Measurements from ENCODE around the gene PTPRN2. TPM values are rescaled to one million over a fixed set of nuclear protein-coding genes. Genes with fewer than 3 reads are reported as not detected.
"Not testable (repeated sequence)": the region's sequence is repeated elsewhere in the genome, so short reads cannot be mapped to it uniquely, and the experiment has no call there.

The PTPRN2 gene
- total and polyA plus RNA-seq, 2 donors (not counting 1 experiment from before 2014, with no cell fraction given), result 0.54 to 1.2 TPM

- no peaks in the 10 kb centered on the region for H3K36me3 ChIP-seq (ENCODE audit: control insufficient read depth, insufficient read depth, low read length)
- no peaks in the 10 kb centered on the region for H3K4me1 ChIP-seq (ENCODE audit: control insufficient read depth, extremely low read depth, insufficient read depth, low read length)
- no peaks in the 10 kb centered on the region for H3K27me3 ChIP-seq (ENCODE audit: control insufficient read depth, insufficient read depth, low read length)
- TF ChIP-seq EZH2 (IDR thresholded peaks at IDR 0.05; ENCODE audit: low read length, missing control alignments), result no peak
- no peak for TF ChIP-seq CTCF (conservative IDR thresholded peaks at IDR 0.05 in 1 of 2, IDR thresholded peaks at IDR 0.05 in 1 of 2; ENCODE audit: low read depth in 1 of 2, low read length in 2 of 2)
- no peak overlapping the region for H2AFZ ChIP-seq (ENCODE audit: low read length)
- no peaks in the 10 kb centered on the region for H3K9me3 ChIP-seq (ENCODE audit: control insufficient read depth, insufficient read depth, low read depth, low read length)
- no peak overlapping the region for H3K27ac ChIP-seq (ENCODE audit: insufficient read depth, low read length)
- H3K9ac ChIP-seq (ENCODE audit: insufficient read depth, low read length), result no peak overlapping the region
- DNase-seq (ENCODE audit: low read depth in 2 of 2), result no peak
- H3K4me3 ChIP-seq (replicated peaks in 1 of 4; ENCODE audit: control extremely low read depth in 1 of 4, insufficient read depth in 1 of 4, low read depth in 3 of 4, low read length in 4 of 4), result no peak overlapping the region
- no peaks in the 10 kb centered on the region for H4K20me1 ChIP-seq (ENCODE audit: control insufficient read depth, extremely low read depth, insufficient read depth, low read length)
- no peak overlapping the region for H3K4me2 ChIP-seq (ENCODE audit: extremely low read depth, insufficient read depth, low read length)
- H3K79me2 ChIP-seq (ENCODE audit: control insufficient read depth, insufficient read depth, low read length), result no peaks in the 10 kb centered on the region
Observed at GRCh38 chr7:158035343-158035742, 552.3 kb downstream of the PTPRN2 start.

- no peak overlapping the region for H3K27ac ChIP-seq (ENCODE audit: insufficient read depth, low read length)
- DNase-seq (ENCODE audit: low read depth in 2 of 2), result no peak
- H3K27me3 ChIP-seq (ENCODE audit: control insufficient read depth, insufficient read depth, low read length), result no peaks in the 10 kb centered on the region
- H3K9ac ChIP-seq (ENCODE audit: insufficient read depth, low read length), result no peak overlapping the region
- H2AFZ ChIP-seq (ENCODE audit: low read length), result no peak overlapping the region
- no peaks in the 10 kb centered on the region for H3K79me2 ChIP-seq (ENCODE audit: control insufficient read depth, insufficient read depth, low read length)
- H3K4me3 ChIP-seq (replicated peaks in 1 of 4; ENCODE audit: control extremely low read depth in 1 of 4, insufficient read depth in 1 of 4, low read depth in 3 of 4, low read length in 4 of 4), result no peak overlapping the region
- H3K4me1 ChIP-seq (ENCODE audit: control insufficient read depth, extremely low read depth, insufficient read depth, low read length), result no peaks in the 10 kb centered on the region
- H3K4me2 ChIP-seq (ENCODE audit: extremely low read depth, insufficient read depth, low read length), result no peak overlapping the region
- no peaks in the 10 kb centered on the region for H3K9me3 ChIP-seq (ENCODE audit: control insufficient read depth, insufficient read depth, low read depth, low read length)
- no peaks in the 10 kb centered on the region for H4K20me1 ChIP-seq (ENCODE audit: control insufficient read depth, extremely low read depth, insufficient read depth, low read length)
- no peak for TF ChIP-seq CTCF (conservative IDR thresholded peaks at IDR 0.05 in 1 of 2, IDR thresholded peaks at IDR 0.05 in 1 of 2; ENCODE audit: low read depth in 1 of 2, low read length in 2 of 2)
- no peak for TF ChIP-seq EZH2 (IDR thresholded peaks at IDR 0.05; ENCODE audit: low read length, missing control alignments)
- no peaks in the 10 kb centered on the region for H3K36me3 ChIP-seq (ENCODE audit: control insufficient read depth, insufficient read depth, low read length)
Observed at GRCh38 chr7:158034571-158034970, 553.1 kb downstream of the PTPRN2 start.

GRCh38 chr7:158033925-158034324 is 553.7 kb downstream of the PTPRN2 start:
- H3K9me3 ChIP-seq (ENCODE audit: control insufficient read depth, insufficient read depth, low read depth, low read length); DNase-seq (ENCODE audit: low read depth in 2 of 2); H2AFZ ChIP-seq (ENCODE audit: low read length): not testable (repeated sequence)

More at GRCh38 chr7:158033925-158034324, 553.7 kb downstream of the PTPRN2 start:
- H3K4me1 ChIP-seq (ENCODE audit: control insufficient read depth, extremely low read depth, insufficient read depth, low read length); H3K27me3 ChIP-seq (ENCODE audit: control insufficient read depth, insufficient read depth, low read length); H3K36me3 ChIP-seq (ENCODE audit: control insufficient read depth, insufficient read depth, low read length); H3K4me3 ChIP-seq (replicated peaks in 1 of 4; ENCODE audit: control extremely low read depth in 1 of 4, insufficient read depth in 1 of 4, low read depth in 3 of 4, low read length in 4 of 4); H3K79me2 ChIP-seq (ENCODE audit: control insufficient read depth, insufficient read depth, low read length); H3K27ac ChIP-seq (ENCODE audit: insufficient read depth, low read length); H4K20me1 ChIP-seq (ENCODE audit: control insufficient read depth, extremely low read depth, insufficient read depth, low read length); H3K9ac ChIP-seq (ENCODE audit: insufficient read depth, low read length); H3K4me2 ChIP-seq (ENCODE audit: extremely low read depth, insufficient read depth, low read length): not testable (repeated sequence)

All from fibroblast of lung (primary cell).